ENCODE results near the gene AGFG2.

- TF ChIP-seq, protein P1, sequence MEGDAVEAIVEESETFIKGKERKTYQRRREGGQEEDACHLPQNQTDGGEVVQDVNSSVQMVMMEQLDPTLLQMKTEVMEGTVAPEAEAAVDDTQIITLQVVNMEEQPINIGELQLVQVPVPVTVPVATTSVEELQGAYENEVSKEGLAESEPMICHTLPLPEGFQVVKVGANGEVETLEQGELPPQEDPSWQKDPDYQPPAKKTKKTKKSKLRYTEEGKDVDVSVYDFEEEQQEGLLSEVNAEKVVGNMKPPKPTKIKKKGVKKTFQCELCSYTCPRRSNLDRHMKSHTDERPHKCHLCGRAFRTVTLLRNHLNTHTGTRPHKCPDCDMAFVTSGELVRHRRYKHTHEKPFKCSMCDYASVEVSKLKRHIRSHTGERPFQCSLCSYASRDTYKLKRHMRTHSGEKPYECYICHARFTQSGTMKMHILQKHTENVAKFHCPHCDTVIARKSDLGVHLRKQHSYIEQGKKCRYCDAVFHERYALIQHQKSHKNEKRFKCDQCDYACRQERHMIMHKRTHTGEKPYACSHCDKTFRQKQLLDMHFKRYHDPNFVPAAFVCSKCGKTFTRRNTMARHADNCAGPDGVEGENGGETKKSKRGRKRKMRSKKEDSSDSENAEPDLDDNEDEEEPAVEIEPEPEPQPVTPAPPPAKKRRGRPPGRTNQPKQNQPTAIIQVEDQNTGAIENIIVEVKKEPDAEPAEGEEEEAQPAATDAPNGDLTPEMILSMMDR (IDR thresholded peaks at IDR 0.05; ENCODE audit: low read depth, low read length, poor library complexity, severe bottlenecking), result no peak
- no peak for TF ChIP-seq EZH2phosphoT487 (IDR thresholded peaks at IDR 0.05; ENCODE audit: borderline replicate concordance, low read length)
These were observed 36.9 kb downstream of the AGFG2 start for GRCh38 chr7:100575746-100576383.

Data from DOHH2 (cell line).